Astrocyte (in vitro differentiated cells and primary cell): ENCODE data around the gene ZFP1. TPM values are rescaled to one million over a fixed set of nuclear protein-coding genes. Genes with fewer than 3 reads are reported as not detected.

Experiments
- DNase-seq: peaks from one replicate; pipeline ENCODE4 v3.0.0-alpha.2; 2010; ENCODE audit warnings: low read depth
- FAIRE-seq: peaks from 2 replicates; lab custom pipeline; 2011; peaks lifted over from hg19 to GRCh38; lab: Jason Lieb, UNC
- H2AFZ ChIP-seq: 2 replicates; pipeline ENCODE4 v1.6.0; 2012; ENCODE audit warnings: low read depth, low read length, inconsistent platforms
- H3K27ac ChIP-seq: 2 replicates; pipeline ENCODE4 v1.5.1; 2011; ENCODE audit warnings: low read depth, low read length, inconsistent platforms
- H3K27me3 ChIP-seq: 2 replicates; pipeline ENCODE4 v1.6.0; 2011; ENCODE audit warnings: low read length, inconsistent platforms; ENCODE audit not compliant: insufficient read depth
- H3K36me3 ChIP-seq: 2 replicates; pipeline ENCODE4 v1.5.1; 2011; ENCODE audit warnings: low read length, inconsistent platforms; ENCODE audit not compliant: insufficient read depth
- H3K4me1 ChIP-seq: 2 replicates; pipeline ENCODE4 v1.5.1; 2011; ENCODE audit warnings: low read length, inconsistent platforms; ENCODE audit not compliant: insufficient read depth
- H3K4me2 ChIP-seq: 2 replicates; pipeline ENCODE4 v1.6.0; 2012; ENCODE audit warnings: low read length, inconsistent platforms
- H3K4me3 ChIP-seq: 2 replicates; pipeline ENCODE4 v1.5.1; 2011; ENCODE audit warnings: low read depth, mild to moderate bottlenecking, low read length, inconsistent platforms; ENCODE audit not compliant: insufficient read depth
- H3K79me2 ChIP-seq: 2 replicates; pipeline ENCODE4 v1.6.0; 2012; ENCODE audit warnings: mild to moderate bottlenecking, low read length, inconsistent platforms; ENCODE audit not compliant: insufficient read depth
- H3K9ac ChIP-seq: 2 replicates; pipeline ENCODE4 v1.6.0; 2012; ENCODE audit warnings: mild to moderate bottlenecking, low read length, inconsistent platforms
- H3K9me3 ChIP-seq: 2 replicates; pipeline ENCODE4 v1.5.1; 2012; ENCODE audit warnings: low read depth, mild to moderate bottlenecking, low read length, inconsistent platforms; ENCODE audit not compliant: insufficient read depth
- H4K20me1 ChIP-seq: 2 replicates; pipeline ENCODE4 v1.6.0; 2012; ENCODE audit warnings: low read length, inconsistent platforms; ENCODE audit not compliant: insufficient read depth
- H3K27ac Mint-ChIP-seq: one replicate; pipeline ENCODE4 v1.8.0; 2021; ENCODE audit warnings: mild to moderate bottlenecking, mixed read lengths; ENCODE audit not compliant: unreplicated experiment
- H3K27me3 Mint-ChIP-seq: one replicate; pipeline ENCODE4 v1.8.0; 2021; ENCODE audit warnings: low read depth, mixed read lengths; ENCODE audit not compliant: unreplicated experiment
- H3K36me3 Mint-ChIP-seq: one replicate; pipeline ENCODE4 v1.8.0; 2021; ENCODE audit warnings: low read depth, mixed read lengths; ENCODE audit not compliant: unreplicated experiment
- H3K4me1 Mint-ChIP-seq: one replicate; pipeline ENCODE4 v1.8.0; 2021; ENCODE audit warnings: low read depth, mixed read lengths; ENCODE audit not compliant: unreplicated experiment
- H3K4me3 Mint-ChIP-seq: one replicate; pipeline ENCODE4 v1.8.0; 2021; ENCODE audit warnings: mild to moderate bottlenecking, moderate library complexity, mixed read lengths; ENCODE audit not compliant: unreplicated experiment
- H3K9me3 Mint-ChIP-seq: one replicate; pipeline ENCODE4 v1.8.0; 2021; ENCODE audit warnings: mild to moderate bottlenecking, mixed read lengths; ENCODE audit not compliant: unreplicated experiment
- EZH2 ChIP-seq: IDR thresholded peaks from 2 replicates; pipeline ENCODE4 v1.6.1; 2012; ENCODE audit warnings: mild to moderate bottlenecking, low read length, inconsistent platforms; ENCODE audit not compliant: insufficient read depth
- total RNA-seq: library from RNA; stranded (reverse); gene quantifications from 2 replicates; pipeline ENCODE4 v1.2.1, GENCODE V29; 2021
- TF ChIP-seq, protein P1 (sequence below): IDR thresholded peaks from 2 replicates; pipeline ENCODE4 v1.5.1; 2011; ENCODE audit warnings: low read depth, mild to moderate bottlenecking, inconsistent platforms, low read length, moderate library complexity; ENCODE audit not compliant: insufficient read depth

The ZFP1 gene
- total RNA-seq, 1 donor from 2014 or later, result 8.2 TPM

DNA sequence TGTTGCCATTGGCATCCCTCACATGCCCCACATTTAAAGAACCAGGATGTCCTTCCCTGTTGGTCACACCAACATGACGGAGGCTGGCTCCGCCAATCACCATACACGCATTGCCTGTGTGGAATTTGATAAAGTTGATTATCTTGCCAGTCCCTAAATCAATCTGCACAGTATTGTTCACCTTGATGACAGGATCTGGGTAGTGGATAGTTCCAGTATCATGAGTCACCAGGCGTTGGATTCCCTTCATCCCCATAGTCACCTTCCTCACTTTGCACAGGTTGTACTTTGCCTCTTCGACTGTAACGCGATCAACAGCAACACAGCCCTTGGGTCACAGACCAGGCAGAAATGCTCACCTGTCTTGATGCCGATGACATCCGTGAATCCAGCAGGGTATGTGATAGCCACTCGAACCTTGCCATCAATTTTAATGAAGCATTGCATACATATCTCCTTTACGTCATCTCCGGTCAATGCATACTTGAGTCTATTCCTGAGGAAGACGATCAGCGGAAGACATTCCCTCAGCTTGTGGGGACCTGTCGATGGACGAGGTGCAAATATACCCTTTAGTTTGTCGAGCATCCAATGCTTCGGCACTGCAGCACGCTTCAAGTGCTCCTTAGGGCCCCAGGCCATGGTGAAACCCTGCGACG lies 44.4 kb downstream of the ZFP1 start:
- Histone ChIP-seq H4K20me1 (no peaks in the 10 kb centered on the region), H3K79me2 (no peaks in the 10 kb centered on the region), H3K4me2 (no peak overlapping the region), H3K27ac (no peak overlapping the region), H3K36me3 (no peaks in the 10 kb centered on the region), H3K4me1 (no peaks in the 10 kb centered on the region), H2AFZ (no peak overlapping the region), H3K4me3 (no peak overlapping the region), H3K27me3 (no peaks in the 10 kb centered on the region), H3K9ac (no peak overlapping the region), H3K9me3 (no peaks in the 10 kb centered on the region)
- FAIRE-seq (no peak), DNase-seq (no peak)
- TF ChIP-seq EZH2, result no peak
- TF ChIP-seq, protein P1, sequence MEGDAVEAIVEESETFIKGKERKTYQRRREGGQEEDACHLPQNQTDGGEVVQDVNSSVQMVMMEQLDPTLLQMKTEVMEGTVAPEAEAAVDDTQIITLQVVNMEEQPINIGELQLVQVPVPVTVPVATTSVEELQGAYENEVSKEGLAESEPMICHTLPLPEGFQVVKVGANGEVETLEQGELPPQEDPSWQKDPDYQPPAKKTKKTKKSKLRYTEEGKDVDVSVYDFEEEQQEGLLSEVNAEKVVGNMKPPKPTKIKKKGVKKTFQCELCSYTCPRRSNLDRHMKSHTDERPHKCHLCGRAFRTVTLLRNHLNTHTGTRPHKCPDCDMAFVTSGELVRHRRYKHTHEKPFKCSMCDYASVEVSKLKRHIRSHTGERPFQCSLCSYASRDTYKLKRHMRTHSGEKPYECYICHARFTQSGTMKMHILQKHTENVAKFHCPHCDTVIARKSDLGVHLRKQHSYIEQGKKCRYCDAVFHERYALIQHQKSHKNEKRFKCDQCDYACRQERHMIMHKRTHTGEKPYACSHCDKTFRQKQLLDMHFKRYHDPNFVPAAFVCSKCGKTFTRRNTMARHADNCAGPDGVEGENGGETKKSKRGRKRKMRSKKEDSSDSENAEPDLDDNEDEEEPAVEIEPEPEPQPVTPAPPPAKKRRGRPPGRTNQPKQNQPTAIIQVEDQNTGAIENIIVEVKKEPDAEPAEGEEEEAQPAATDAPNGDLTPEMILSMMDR, result no peak
- Mint-ChIP-seq H3K36me3 (peaks cover 5% of the 10 kb centered on the region), H3K27me3 (peaks cover 33% of the 10 kb centered on the region), H3K4me1 (no peaks in the 10 kb centered on the region), H3K9me3 (peaks cover 33% of the 10 kb centered on the region), H3K4me3 (no peak overlapping the region), H3K27ac (no peak overlapping the region)

DNA sequence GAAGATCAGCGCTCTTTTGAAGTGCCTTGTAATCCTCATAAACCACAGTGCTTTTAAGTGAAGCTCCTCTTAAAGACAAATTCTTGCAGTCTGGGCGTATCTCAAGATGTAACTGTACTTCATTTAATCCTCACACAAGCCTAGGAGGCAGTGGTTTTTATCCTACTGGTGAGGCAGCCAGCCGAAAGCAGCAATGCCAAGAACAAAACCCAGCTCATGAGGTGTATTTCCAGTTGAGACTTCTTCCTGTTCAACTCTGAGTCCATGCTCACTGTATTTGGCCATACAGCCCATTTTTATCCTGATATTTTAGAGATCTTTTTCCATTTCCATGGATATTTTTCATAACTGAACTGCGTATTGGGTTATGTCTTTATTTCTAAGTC lies 44.9 kb downstream of the ZFP1 start:
- H3K9ac ChIP-seq, result no peak overlapping the region
- H3K36me3 ChIP-seq, result no peaks in the 10 kb centered on the region
- H3K27ac ChIP-seq, result no peak overlapping the region
- TF ChIP-seq EZH2, result no peak
- H3K4me2 ChIP-seq, result no peak overlapping the region
- no peaks in the 10 kb centered on the region for H3K79me2 ChIP-seq
- Mint-ChIP-seq H3K4me3 (no peak overlapping the region), H3K9me3 (peaks cover 33% of the 10 kb centered on the region), H3K27me3 (peaks cover 33% of the 10 kb centered on the region), H3K36me3 (peaks cover 5% of the 10 kb centered on the region), H3K27ac (no peak overlapping the region), H3K4me1 (no peaks in the 10 kb centered on the region)
- H3K4me3 ChIP-seq, result no peak overlapping the region
- FAIRE-seq (no peak), DNase-seq (no peak)
- no peaks in the 10 kb centered on the region for H4K20me1 ChIP-seq
- no peaks in the 10 kb centered on the region for H3K27me3 ChIP-seq
- H3K9me3 ChIP-seq, result no peaks in the 10 kb centered on the region
- H2AFZ ChIP-seq, result no peak overlapping the region
- H3K4me1 ChIP-seq, result no peaks in the 10 kb centered on the region

DNA sequence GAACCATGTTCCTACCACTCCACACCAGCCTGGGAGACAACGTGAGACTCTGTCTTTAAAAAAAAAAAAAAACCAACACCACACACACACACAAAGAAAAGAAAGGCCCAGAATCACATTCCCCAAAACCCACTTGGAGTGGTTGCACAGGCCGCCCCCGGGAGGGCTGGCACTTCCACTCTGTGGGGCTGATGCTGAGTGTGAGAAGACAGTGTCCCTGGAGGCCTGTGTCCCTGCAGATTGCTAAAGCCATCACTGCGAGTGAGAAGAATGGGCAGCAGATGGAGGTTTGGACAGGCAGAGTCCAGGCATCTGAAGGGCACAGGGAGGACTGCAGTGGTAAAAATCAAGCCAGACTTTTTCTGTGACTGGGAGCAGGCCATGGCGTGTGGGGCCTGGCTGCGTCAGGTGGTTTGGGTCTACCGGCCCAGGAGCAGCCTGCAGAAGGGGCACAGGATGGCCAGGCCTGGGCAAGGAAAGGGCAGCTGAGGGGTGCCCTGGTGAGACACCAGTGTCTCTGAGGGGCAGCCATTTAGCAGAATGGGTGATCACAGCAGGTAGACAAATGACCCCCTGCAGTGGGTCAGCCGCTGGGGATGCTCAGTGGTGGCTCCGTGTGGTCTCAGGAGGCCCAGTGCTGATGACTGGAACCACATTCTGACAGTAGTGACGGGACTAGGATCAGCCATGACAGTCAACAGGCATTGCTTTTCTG lies 45.6 kb downstream of the ZFP1 start:
- H3K9me3 ChIP-seq, result no peaks in the 10 kb centered on the region
- no peaks in the 10 kb centered on the region for H3K27me3 ChIP-seq
- H3K9me3 Mint-ChIP-seq, result peaks cover 31% of the 10 kb centered on the region
- no peak overlapping the region for H2AFZ ChIP-seq
- no peaks in the 10 kb centered on the region for H3K79me2 ChIP-seq
- no peak overlapping the region for H3K27ac Mint-ChIP-seq
- no peak overlapping the region for H3K4me2 ChIP-seq
- no peaks in the 10 kb centered on the region for H3K4me1 Mint-ChIP-seq
- H3K27ac ChIP-seq, result no peak overlapping the region
- H4K20me1 ChIP-seq, result no peaks in the 10 kb centered on the region
- H3K36me3 ChIP-seq, result no peaks in the 10 kb centered on the region
- FAIRE-seq (no peak), DNase-seq (no peak)
- peaks cover 28% of the 10 kb centered on the region for H3K27me3 Mint-ChIP-seq
- no peak overlapping the region for H3K4me3 ChIP-seq
- H3K9ac ChIP-seq, result no peak overlapping the region
- no peak for TF ChIP-seq EZH2
- TF ChIP-seq, protein P1, result no peak
- peaks cover 1% of the 10 kb centered on the region for H3K36me3 Mint-ChIP-seq
- no peaks in the 10 kb centered on the region for H3K4me1 ChIP-seq
- no peak overlapping the region for H3K4me3 Mint-ChIP-seq
